ENCODE measurements around the gene UCK2.
"Not testable (repeated sequence)": the region's sequence is repeated elsewhere in the genome, so short reads cannot be mapped to it uniquely, and the experiment has no call there.

The UCK2 gene

DNA sequence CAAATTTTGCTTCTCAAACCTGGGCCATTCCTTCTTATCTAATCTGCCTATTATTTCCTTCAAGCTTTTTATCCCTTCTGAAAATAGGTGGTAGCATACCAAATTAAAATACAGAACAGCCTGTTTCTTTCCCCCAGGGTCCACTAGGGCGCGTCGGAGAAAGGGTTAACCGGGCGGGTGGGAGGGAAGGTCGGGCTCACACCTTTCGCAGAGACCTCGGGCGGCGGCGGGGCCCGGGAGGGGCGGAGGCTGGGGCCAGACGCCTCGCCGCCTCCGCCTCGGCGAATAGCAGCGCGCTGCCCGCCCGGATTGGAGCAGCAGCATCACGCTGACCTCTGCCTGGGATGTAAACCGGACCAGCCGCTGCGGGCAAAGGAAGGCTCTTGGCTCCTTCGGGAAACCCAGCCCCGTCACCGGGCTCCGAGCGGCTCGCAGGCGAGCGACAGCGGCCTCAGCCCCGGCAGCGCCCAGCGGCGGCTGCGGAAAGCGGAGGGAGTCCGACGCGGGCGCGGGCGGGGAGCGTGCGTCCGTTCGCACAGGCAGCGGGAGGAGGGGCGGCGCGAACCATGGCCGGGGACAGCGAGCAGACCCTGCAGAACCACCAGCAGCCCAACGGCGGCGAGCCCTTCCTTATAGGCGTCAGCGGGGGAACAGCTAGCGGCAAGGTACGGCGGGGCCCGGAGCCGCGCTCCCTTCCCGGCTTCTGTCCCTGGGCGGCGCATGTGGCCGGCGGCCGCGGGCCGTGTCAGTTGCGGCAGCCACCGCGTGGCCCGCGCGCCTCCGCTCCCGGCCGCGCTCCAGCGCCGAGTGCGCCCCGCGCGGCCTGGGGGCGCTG is at the start of gene UCK2:
Gene UCK2, plus strand, starts transcription at position 347 of the 835 bp plus-strand sequence. Its CDS starts 220 bp downstream, at position 567.
- TF ChIP-seq, protein P1, sequence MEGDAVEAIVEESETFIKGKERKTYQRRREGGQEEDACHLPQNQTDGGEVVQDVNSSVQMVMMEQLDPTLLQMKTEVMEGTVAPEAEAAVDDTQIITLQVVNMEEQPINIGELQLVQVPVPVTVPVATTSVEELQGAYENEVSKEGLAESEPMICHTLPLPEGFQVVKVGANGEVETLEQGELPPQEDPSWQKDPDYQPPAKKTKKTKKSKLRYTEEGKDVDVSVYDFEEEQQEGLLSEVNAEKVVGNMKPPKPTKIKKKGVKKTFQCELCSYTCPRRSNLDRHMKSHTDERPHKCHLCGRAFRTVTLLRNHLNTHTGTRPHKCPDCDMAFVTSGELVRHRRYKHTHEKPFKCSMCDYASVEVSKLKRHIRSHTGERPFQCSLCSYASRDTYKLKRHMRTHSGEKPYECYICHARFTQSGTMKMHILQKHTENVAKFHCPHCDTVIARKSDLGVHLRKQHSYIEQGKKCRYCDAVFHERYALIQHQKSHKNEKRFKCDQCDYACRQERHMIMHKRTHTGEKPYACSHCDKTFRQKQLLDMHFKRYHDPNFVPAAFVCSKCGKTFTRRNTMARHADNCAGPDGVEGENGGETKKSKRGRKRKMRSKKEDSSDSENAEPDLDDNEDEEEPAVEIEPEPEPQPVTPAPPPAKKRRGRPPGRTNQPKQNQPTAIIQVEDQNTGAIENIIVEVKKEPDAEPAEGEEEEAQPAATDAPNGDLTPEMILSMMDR (IDR thresholded peaks at IDR 0.05; ENCODE audit: low read depth, low read length) = no peak; the same call in 1 of the 2 replicates
- peak; percentile 31 for DNase-seq (ENCODE audit: extremely low read depth, low read depth)

DNA sequence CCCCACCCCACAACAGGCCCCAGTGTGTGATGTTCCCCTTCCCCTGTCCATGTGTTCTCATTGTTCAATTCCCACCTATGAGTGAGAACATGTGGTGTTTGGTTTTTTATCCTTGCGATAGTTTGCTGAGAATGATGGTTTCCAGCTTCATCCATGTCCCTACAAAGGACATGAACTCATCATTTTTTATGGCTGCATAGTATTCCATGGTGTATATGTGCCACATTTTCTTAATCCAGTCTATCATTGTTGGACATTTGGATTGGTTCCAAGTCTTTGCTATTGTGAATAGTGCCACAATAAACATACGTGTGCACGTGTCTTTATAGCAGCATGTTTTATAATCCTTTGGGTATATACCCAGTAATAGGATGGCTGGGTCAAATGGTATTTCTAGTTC is 49.2 kb upstream of the UCK2 start:
- DNase-seq (ENCODE audit: extremely low read depth, low read depth) = not testable (repeated sequence)

DNA sequence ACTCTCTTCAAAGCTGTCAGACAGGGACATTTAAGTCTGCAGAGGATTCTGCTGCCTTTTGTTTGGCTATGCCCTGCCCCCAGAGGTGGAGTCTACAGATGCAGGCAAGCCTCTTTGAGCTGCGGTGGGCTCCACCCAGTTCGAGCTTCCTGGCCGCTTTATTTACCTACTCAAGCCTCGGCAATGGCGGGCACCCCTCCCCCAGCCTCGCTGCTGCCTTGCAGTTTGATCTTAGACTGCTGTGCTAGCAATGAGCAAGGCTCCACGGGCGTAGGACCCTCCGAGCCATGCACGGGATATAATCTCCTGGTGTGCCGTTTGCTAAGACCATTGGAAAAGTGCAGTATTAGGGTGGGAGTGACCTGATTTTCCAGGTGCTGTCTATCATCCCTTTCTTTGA is 43.9 kb upstream of the UCK2 start:
- not testable (repeated sequence) for DNase-seq (ENCODE audit: extremely low read depth, low read depth)

DNA sequence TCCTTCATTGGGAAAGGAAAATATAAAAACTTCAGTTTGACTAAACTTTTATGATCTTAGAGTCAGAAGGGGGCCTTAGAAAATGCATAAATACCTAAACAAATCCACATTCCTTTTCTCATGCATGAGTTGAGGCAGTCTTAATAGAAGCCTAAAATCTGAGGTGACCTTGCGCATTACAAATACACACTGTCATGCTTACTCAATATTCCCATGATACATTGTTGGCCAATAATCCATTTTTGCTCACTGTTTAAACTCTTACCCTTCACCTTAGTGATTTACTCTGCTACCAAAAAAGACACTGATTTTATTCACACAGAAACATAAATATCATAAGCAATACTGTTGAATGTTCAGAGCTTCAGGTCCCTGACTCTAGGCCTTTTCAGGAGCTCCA is 39.7 kb upstream of the UCK2 start:
- TF ChIP-seq, protein P1 (IDR thresholded peaks at IDR 0.05; ENCODE audit: low read depth, low read length) = no peak
- DNase-seq (ENCODE audit: extremely low read depth, low read depth) = no peak

DNA sequence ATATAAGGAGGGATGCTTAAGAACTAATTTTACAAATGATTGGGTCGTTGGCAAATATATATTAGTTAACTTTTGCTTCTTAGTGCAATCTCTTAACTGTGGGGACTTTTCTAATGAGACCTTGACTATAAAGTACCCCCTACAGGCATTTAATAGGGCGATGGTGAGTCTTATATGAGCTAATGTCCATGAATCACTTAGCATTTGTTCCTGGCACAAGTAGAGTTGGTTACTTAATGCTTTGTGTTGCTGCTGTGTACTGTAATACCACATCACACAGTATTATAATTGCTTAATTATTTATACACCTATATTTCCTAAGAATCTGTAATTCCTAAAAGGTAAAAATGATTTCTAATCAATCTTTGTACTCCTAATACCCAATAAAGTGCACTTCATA is 33.5 kb upstream of the UCK2 start:
- no peak for DNase-seq (ENCODE audit: extremely low read depth, low read depth)
- TF ChIP-seq, protein P1 (IDR thresholded peaks at IDR 0.05; ENCODE audit: low read depth, low read length) = no peak

DNA sequence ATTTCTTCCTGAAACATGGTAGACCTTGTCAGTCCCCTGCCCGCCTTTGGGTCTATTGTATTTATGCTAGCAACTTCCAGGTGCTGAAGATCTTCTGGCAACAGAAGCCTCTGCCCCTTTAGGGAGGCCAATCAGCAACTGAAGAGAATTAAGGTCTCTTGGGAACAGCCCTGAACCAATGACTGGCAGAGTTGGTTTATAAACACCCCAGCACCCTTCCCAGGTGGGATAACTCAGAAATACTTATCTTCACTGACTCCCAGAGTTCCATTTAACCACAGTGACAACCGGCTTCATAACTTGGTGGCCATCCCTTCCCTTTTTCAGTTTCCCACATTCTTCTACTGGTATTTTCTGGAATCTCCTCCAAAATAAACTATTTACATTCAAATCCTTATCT is 31.5 kb upstream of the UCK2 start:
- TF ChIP-seq, protein P1 (IDR thresholded peaks at IDR 0.05; ENCODE audit: low read depth, low read length) = no peak
- no peak for DNase-seq (ENCODE audit: extremely low read depth, low read depth)

DNA sequence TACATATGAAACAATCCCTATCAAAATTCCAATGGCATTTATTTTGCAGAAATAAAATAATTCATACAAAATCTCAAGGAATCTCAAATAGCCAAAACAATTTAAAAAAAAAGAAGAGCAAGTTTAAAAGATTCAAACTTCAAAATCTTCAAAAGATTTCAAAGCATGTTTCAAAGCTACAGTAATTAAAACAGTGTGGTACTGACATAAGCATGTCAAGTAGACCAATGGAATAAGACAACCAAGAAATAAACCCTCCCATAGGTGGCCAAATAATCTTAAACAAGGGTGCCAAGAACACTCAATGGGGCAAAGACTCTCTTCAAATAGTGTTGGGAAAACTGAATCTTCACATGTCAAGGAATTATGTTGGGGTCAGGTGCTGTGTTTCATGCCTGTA is 28.0 kb upstream of the UCK2 start:
- TF ChIP-seq, protein P1 (IDR thresholded peaks at IDR 0.05; ENCODE audit: low read depth, low read length) = no peak
- no peak for DNase-seq (ENCODE audit: extremely low read depth, low read depth)

DNA sequence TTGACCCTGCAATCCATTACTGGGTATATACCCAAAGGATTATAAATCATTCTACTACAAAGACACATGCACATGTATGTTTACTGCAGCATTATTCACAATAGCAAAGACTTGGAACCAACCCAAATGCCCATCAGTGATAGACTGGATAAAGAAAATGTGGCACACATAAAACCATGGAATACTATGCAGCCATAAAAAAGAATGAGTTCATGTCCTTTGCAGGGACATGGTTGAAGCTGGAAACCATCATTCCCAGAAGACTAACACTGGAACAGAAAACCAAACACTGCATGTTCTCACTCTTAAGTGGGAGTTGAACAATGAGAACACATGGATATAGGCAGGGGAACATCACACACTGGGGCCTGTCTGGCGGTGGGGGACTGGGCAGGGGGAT is 22.9 kb upstream of the UCK2 start:
- DNase-seq (ENCODE audit: extremely low read depth, low read depth) = not testable (repeated sequence)

DNA sequence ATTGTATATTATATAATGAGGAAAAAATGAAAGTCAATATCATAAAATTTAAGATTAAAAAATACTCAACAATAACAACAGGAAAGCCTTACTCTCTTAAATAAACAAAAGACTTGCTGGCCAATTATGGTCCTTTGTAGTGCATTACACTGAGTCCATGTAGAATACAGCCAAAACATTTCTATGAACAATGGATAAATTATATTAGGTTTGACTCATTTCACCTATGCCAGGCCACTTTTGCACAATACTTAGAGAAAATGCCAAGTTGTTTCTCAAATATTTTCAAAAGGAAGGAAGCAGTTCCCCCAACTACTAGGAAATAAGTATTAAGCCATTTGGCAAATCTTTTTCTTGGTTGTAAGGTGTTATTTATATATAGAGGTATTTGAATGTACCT is 19.8 kb upstream of the UCK2 start:
- TF ChIP-seq, protein P1 (IDR thresholded peaks at IDR 0.05; ENCODE audit: low read depth, low read length) = no peak
- DNase-seq (ENCODE audit: extremely low read depth, low read depth) = no peak
